MM.1S (cell line): ENCODE data around the gene TRAPPC14.

Experiments
- DNase-seq: peaks from one replicate; pipeline ENCODE4 v3.0.0-alpha.2; 2015
- H2AFZ ChIP-seq: fragments of 300-600 bp; sonication (generic); 2 replicates; pipeline ENCODE4 v1.6.0; 2016; ENCODE audit warnings: antibody characterized with exemption, low read length
- H3F3A ChIP-seq: fragments of 300-600 bp; sonication (generic); 2 replicates; pipeline ENCODE4 v1.6.1; 2016; ENCODE audit warnings: mild to moderate bottlenecking, antibody characterized with exemption, low read length, moderate library complexity, mixed read lengths; ENCODE audit not compliant: insufficient read depth
- H3K27ac ChIP-seq: fragments of 300-600 bp; sonication (generic); 2 replicates; pipeline ENCODE4 v1.5.1; 2016; ENCODE audit warnings: mild to moderate bottlenecking, low read length
- H3K27me3 ChIP-seq: fragments of 300-600 bp; sonication (generic); replicated peaks from 2 replicates; pipeline ENCODE4 v1.6.0; 2016; ENCODE audit warnings: low read length; ENCODE audit not compliant: insufficient read depth
- H3K36me3 ChIP-seq: fragments of 300-600 bp; sonication (generic); replicated peaks from 2 replicates; pipeline ENCODE4 v1.6.1; 2016; ENCODE audit warnings: mild to moderate bottlenecking, low read length, mixed read lengths; ENCODE audit not compliant: insufficient read depth
- H3K4me1 ChIP-seq: fragments of 300-600 bp; sonication (generic); 2 replicates; pipeline ENCODE4 v1.6.1; 2016; ENCODE audit warnings: low read length, mixed read lengths
- H3K4me2 ChIP-seq: fragments of 300-600 bp; sonication (generic); 2 replicates; pipeline ENCODE4 v1.6.0; 2016; ENCODE audit warnings: low read depth, low read length
- H3K4me3 ChIP-seq: fragments of 300-600 bp; sonication (generic); 2 replicates; pipeline ENCODE4 v1.5.1; 2016; ENCODE audit warnings: low read length, mixed read lengths
- H3K79me2 ChIP-seq: fragments of 300-600 bp; sonication (generic); 2 replicates; pipeline ENCODE4 v1.6.1; 2016; ENCODE audit warnings: mixed run types, low read length, mixed read lengths
- H3K9ac ChIP-seq: fragments of 300-600 bp; sonication (generic); 2 replicates; pipeline ENCODE4 v1.6.1; 2016; ENCODE audit warnings: low read length, mixed read lengths
- H3K9me2 ChIP-seq: fragments of 300-600 bp; sonication (generic); replicated peaks from 2 replicates; pipeline ENCODE4 v1.6.1; 2016; ENCODE audit warnings: mild to moderate bottlenecking, low read length, mixed read lengths; ENCODE audit not compliant: insufficient read depth
- H3K9me3 ChIP-seq: fragments of 300-600 bp; sonication (generic); replicated peaks from 2 replicates; pipeline ENCODE4 v1.6.1; 2016; ENCODE audit warnings: mild to moderate bottlenecking, low read length, mixed read lengths; ENCODE audit not compliant: insufficient read depth
- H4K20me1 ChIP-seq: fragments of 300-600 bp; sonication (generic); 2 replicates; pipeline ENCODE4 v1.6.1; 2016; ENCODE audit warnings: mild to moderate bottlenecking, low read length, moderate library complexity, mixed read lengths; ENCODE audit not compliant: insufficient read depth
- EZH2 ChIP-seq: fragments of 300-600 bp; sonication (generic); optimal IDR thresholded peaks from 2 replicates; pipeline ENCODE3; 2017; ENCODE audit warnings: low read depth, mild to moderate bottlenecking, antibody characterized with exemption, low read length, mixed read lengths
- EZH2phosphoT487 ChIP-seq: fragments of 300-600 bp; sonication (generic); IDR thresholded peaks from 2 replicates; pipeline ENCODE4 v1.6.1; 2018; ENCODE audit warnings: antibody characterized with exemption, low read length
- TF ChIP-seq, protein P1 (sequence below): fragments of 300-600 bp; sonication (generic); IDR thresholded peaks from 2 replicates; pipeline ENCODE4 v1.5.1; 2016; ENCODE audit warnings: antibody characterized with exemption, low read length, mixed read lengths

Gene TRAPPC14

DNA sequence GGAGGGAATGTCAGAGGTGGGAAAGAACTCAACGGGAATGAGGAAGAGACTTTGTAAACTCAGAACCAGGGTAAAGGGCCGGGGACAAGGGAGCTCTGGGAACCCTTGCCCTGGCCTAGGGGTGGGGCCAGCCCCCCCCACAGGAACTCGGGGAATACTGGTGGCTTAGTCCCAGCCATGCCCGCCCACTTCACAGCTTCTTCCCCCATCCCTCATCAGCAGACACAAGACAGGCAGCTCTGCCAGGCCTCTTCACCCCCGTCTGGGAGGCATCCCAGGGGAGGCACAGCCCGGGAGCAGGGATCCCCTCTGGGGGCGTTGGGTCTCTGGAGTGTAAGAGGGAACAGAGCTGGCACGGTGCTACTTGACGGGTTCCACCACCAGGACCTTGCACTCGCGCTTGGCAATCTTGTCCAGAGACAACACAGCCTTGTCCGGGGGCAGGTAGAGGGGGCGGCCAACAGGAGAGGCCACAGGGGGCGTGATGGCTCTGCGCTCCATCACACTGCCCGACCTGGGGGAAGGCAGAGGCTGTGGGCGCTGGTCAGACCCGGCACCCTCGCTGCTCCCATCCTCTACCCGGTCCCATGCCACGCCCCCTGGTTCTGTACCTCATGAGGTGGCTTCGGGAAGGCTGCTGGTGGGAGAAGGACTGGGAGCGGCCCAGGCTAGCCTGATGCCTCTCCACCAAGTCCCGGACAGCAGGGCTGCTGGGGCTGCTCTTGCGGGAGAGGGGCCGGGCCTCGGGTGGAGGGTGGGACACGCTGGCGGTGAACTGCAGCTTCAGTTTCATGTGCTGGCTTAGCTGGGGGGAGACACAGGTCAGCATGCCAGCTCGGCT lies 3.7 kb downstream of the TRAPPC14 start:
- Histone ChIP-seq H3K79me2 (peaks cover 34% of the 10 kb centered on the region), H3K9me3 (no peaks in the 10 kb centered on the region), H3F3A (peaks cover 8% of the 10 kb centered on the region), H3K27me3 (no peaks in the 10 kb centered on the region; the same call in 1 of the 2 replicates), H3K4me3 (no peak overlapping the region), H4K20me1 (no peaks in the 10 kb centered on the region), H3K4me2 (no peak overlapping the region), H2AFZ (no peak overlapping the region), H3K36me3 (no peaks in the 10 kb centered on the region), H3K27ac (no peak overlapping the region), H3K4me1 (peaks cover 13% of the 10 kb centered on the region), H3K9me2 (no peaks in the 10 kb centered on the region), H3K9ac (no peak overlapping the region)
- no peak for DNase-seq
- TF ChIP-seq EZH2, result no peak
- no peak for TF ChIP-seq EZH2phosphoT487
- TF ChIP-seq, protein P1, sequence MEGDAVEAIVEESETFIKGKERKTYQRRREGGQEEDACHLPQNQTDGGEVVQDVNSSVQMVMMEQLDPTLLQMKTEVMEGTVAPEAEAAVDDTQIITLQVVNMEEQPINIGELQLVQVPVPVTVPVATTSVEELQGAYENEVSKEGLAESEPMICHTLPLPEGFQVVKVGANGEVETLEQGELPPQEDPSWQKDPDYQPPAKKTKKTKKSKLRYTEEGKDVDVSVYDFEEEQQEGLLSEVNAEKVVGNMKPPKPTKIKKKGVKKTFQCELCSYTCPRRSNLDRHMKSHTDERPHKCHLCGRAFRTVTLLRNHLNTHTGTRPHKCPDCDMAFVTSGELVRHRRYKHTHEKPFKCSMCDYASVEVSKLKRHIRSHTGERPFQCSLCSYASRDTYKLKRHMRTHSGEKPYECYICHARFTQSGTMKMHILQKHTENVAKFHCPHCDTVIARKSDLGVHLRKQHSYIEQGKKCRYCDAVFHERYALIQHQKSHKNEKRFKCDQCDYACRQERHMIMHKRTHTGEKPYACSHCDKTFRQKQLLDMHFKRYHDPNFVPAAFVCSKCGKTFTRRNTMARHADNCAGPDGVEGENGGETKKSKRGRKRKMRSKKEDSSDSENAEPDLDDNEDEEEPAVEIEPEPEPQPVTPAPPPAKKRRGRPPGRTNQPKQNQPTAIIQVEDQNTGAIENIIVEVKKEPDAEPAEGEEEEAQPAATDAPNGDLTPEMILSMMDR, result no peak

DNA sequence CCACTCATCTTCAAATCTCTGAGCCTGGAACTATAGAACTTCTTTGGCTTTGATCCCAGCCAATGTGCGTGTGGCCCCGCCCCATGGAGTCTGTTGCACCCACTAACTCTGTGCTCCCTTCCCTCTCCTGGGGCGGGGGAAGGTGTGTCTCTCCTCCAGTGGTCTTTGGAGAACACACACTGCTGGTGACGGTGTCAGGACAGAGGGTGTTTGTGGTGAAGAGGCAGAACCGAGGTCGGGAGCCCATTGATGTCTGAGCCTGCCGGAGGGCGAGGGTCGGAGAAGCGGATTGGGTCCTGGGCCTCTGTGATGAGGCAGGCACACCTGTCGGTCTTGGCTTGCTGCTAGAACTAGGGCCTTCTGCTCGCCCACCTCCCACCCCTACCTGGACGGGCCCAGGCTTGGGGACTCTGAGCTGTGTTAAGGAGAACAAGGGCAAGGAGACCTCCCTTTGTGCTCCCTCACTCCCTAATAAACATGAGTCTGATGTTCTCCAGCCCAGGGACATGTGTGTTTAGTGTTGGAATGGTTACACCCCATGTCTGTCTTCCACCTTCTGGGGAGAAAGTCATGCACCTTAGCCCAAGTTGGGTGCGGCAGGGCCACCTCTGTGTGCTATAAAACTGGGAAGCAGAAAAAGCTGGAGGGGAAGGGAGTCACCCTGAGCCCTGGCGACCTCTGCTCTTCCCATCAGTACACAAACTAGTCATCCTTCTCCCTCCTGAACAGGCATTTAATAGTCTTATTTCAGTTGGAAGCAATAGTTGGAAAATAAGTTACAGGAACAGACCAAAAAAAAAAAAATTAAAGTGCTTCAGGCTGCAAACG lies 4.6 kb downstream of the TRAPPC14 start:
- peaks cover 44% of the 10 kb centered on the region for H3K79me2 ChIP-seq
- no peak for TF ChIP-seq EZH2
- no peaks in the 10 kb centered on the region for H3K36me3 ChIP-seq
- no peak overlapping the region for H2AFZ ChIP-seq
- peaks cover 15% of the 10 kb centered on the region for H3K4me1 ChIP-seq
- no peak for DNase-seq
- no peaks in the 10 kb centered on the region for H4K20me1 ChIP-seq
- no peak overlapping the region for H3K9ac ChIP-seq
- no peak overlapping the region for H3K4me2 ChIP-seq
- peaks cover 17% of the 10 kb centered on the region for H3F3A ChIP-seq
- no peaks in the 10 kb centered on the region for H3K27me3 ChIP-seq
- H3K4me3 ChIP-seq, result no peak overlapping the region
- no peaks in the 10 kb centered on the region for H3K9me2 ChIP-seq
- no peak overlapping the region for H3K27ac ChIP-seq
- H3K9me3 ChIP-seq, result no peaks in the 10 kb centered on the region

DNA sequence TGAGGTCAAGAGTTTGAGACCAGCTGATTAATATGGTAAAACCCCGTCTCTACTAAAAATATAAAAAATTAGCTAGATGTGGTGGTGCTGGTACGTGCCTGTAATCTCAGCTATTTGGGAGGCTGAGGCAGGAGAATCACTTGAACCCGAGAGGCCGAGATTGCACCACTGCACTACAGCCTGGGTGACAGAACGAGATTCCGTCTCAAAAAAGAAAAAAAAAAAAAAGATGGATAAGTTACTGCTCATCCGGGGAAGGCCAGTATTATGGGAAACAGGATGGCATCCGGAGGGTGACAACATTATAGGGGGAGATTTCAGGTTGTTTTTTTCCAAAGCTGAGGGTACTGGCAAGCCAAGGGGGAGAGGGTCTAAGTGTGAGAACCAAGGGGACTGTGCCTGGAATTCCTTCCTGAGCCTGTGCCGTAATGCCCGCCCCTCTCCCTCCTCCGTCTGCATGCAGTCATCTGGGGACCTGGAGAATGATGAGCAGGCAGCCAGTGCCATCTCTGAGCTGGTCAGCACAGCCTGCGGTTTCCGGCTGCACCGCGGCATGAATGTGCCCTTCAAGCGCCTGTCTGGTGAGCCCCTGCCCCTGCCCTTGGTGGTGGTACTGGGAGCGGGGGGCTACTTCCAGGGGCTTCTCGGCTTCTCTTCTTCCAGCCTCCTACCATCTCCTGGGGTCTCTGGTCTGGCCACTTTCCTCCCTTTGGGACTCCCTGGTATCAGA lies 5.4 kb downstream of the TRAPPC14 start:
- Histone ChIP-seq H4K20me1 (no peaks in the 10 kb centered on the region), H3K9ac (no peak overlapping the region), H3K4me1 (peaks cover 16% of the 10 kb centered on the region), H3K79me2 (peaks cover 42% of the 10 kb centered on the region), H3K9me2 (no peaks in the 10 kb centered on the region), H3K36me3 (no peaks in the 10 kb centered on the region), H3K4me3 (no peak overlapping the region), H3K27ac (no peak overlapping the region), H3K9me3 (no peaks in the 10 kb centered on the region), H2AFZ (no peak overlapping the region), H3F3A (peaks cover 17% of the 10 kb centered on the region), H3K27me3 (no peaks in the 10 kb centered on the region), H3K4me2 (no peak overlapping the region)
- DNase-seq, result no peak
- no peak for TF ChIP-seq EZH2
- TF ChIP-seq EZH2phosphoT487, result no peak
- TF ChIP-seq, protein P1, result no peak
